ENCODE data around the gene PRDM15. TPM values are rescaled to one million over a fixed set of nuclear protein-coding genes. Genes with fewer than 3 reads are reported as not detected.

The PRDM15 gene
- total and polyA plus RNA-seq, 4 donors: 1.2 to 5.7 (median 2.1) TPM

DNA sequence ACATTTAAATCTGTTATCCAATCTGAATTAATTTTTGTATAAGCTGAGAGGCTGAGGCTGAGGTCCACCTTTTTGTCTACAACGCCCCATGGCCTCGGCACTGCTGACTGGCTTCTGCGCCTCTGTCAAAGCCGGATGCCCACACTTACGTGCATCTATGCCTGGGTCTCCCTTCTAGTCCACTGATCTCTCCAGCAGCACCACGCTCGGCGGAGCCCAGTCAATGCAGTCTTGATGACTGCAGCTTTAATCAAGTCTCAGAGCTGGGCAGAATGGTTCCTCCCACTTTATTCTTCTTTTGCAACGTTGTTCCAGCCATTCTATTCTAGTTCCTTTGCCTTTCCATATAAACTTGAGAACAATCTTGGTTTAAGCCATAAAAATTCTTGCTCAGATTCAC is 9.4 kb downstream of the PRDM15 start:
- no peak for DNase-seq (ENCODE audit: low spot score)
- H3K27ac ChIP-seq (ENCODE audit: low read depth in 1 of 2, low read length in 2 of 2): no peak overlapping the region
- WGBS: 90% methylated on average over 9 of the region's 9 CpGs
- H3K4me3 ChIP-seq (ENCODE audit: low read depth in 1 of 3, low read length in 3 of 3): no peak overlapping the region
- no peak overlapping the region for H3K9ac ChIP-seq (ENCODE audit: low read depth in 1 of 2, low read length in 2 of 2)
- no peaks in the 10 kb centered on the region for H3K4me1 ChIP-seq (ENCODE audit: control insufficient read depth in 4 of 4, insufficient read depth in 4 of 4, low read length in 3 of 4)
- peaks cover 0 to 1% (median 0%) of the 10 kb centered on the region in 4 donors for H3K36me3 ChIP-seq (ENCODE audit: control insufficient read depth in 4 of 4, insufficient read depth in 3 of 4, low read depth in 1 of 4, low read length in 3 of 4)
- H3K27me3 ChIP-seq (ENCODE audit: control insufficient read depth in 4 of 4, insufficient read depth in 4 of 4, low read length in 3 of 4): no peaks in the 10 kb centered on the region
- TF ChIP-seq, protein P1, sequence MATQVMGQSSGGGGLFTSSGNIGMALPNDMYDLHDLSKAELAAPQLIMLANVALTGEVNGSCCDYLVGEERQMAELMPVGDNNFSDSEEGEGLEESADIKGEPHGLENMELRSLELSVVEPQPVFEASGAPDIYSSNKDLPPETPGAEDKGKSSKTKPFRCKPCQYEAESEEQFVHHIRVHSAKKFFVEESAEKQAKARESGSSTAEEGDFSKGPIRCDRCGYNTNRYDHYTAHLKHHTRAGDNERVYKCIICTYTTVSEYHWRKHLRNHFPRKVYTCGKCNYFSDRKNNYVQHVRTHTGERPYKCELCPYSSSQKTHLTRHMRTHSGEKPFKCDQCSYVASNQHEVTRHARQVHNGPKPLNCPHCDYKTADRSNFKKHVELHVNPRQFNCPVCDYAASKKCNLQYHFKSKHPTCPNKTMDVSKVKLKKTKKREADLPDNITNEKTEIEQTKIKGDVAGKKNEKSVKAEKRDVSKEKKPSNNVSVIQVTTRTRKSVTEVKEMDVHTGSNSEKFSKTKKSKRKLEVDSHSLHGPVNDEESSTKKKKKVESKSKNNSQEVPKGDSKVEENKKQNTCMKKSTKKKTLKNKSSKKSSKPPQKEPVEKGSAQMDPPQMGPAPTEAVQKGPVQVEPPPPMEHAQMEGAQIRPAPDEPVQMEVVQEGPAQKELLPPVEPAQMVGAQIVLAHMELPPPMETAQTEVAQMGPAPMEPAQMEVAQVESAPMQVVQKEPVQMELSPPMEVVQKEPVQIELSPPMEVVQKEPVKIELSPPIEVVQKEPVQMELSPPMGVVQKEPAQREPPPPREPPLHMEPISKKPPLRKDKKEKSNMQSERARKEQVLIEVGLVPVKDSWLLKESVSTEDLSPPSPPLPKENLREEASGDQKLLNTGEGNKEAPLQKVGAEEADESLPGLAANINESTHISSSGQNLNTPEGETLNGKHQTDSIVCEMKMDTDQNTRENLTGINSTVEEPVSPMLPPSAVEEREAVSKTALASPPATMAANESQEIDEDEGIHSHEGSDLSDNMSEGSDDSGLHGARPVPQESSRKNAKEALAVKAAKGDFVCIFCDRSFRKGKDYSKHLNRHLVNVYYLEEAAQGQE (IDR thresholded peaks at IDR 0.05): no peak
- TF ChIP-seq JUND (IDR thresholded peaks at IDR 0.05) (no peak), EGR1 (IDR thresholded peaks at IDR 0.05; ENCODE audit: low read depth in 2 of 2) (no peak), GABPA (IDR thresholded peaks at IDR 0.05 in 1 of 2, conservative IDR thresholded peaks at IDR 0.05 in 1 of 2) (no peak), FOXA1 (IDR thresholded peaks at IDR 0.05) (no peak), NR2F2 (IDR thresholded peaks at IDR 0.05) (no peak), TAF1 (conservative IDR thresholded peaks at IDR 0.05) (no peak), RXRA (IDR thresholded peaks at IDR 0.05) (no peak), HNF4A (conservative IDR thresholded peaks at IDR 0.05) (no peak)
- TF ChIP-seq, protein P2, sequence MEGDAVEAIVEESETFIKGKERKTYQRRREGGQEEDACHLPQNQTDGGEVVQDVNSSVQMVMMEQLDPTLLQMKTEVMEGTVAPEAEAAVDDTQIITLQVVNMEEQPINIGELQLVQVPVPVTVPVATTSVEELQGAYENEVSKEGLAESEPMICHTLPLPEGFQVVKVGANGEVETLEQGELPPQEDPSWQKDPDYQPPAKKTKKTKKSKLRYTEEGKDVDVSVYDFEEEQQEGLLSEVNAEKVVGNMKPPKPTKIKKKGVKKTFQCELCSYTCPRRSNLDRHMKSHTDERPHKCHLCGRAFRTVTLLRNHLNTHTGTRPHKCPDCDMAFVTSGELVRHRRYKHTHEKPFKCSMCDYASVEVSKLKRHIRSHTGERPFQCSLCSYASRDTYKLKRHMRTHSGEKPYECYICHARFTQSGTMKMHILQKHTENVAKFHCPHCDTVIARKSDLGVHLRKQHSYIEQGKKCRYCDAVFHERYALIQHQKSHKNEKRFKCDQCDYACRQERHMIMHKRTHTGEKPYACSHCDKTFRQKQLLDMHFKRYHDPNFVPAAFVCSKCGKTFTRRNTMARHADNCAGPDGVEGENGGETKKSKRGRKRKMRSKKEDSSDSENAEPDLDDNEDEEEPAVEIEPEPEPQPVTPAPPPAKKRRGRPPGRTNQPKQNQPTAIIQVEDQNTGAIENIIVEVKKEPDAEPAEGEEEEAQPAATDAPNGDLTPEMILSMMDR (IDR thresholded peaks at IDR 0.05; ENCODE audit: low read depth, low read length, missing input control): no peak
- no peaks in the 10 kb centered on the region for H3K9me3 ChIP-seq (ENCODE audit: control insufficient read depth in 4 of 4, low read length in 3 of 4)

DNA sequence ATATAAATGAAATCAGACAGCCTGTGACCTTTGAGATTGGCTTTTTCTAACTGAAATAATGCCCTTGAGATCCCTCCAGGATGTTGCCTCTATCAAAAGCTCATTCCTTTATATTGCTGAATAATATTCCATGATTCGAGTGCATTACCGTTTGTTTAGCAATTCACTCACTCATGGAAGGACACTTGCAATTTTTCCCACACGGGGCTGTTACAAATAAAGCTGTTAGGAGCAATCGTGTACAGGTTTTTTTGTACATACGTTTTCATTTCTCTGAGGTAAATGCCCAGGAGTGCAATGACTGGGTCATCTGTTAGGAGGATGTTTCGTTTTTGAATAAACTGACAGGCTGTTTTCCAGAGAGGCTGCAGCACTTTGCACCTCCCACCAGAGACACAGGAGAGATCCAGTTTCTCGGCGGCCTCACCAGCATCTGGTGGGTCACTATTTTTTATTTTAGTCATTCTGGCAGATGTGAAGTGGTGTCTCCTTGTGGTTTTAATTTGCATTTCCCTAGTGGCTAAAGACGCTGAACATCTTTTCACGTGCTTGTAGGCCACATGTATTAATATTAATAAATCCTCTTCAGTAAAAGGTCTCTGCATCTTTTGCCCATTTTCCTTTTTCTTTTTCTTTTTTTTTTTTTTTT is 11.0 kb downstream of the PRDM15 start:
- no peak for TF ChIP-seq GABPA (IDR thresholded peaks at IDR 0.05 in 1 of 2, conservative IDR thresholded peaks at IDR 0.05 in 1 of 2)
- no peak for TF ChIP-seq RXRA (IDR thresholded peaks at IDR 0.05)
- no peak for TF ChIP-seq YY1 (IDR thresholded peaks at IDR 0.05)
- TF ChIP-seq SP1 (IDR thresholded peaks at IDR 0.05): no peak
- TF ChIP-seq EGR1 (IDR thresholded peaks at IDR 0.05; ENCODE audit: low read depth in 2 of 2): no peak
- TF ChIP-seq, protein P2 (IDR thresholded peaks at IDR 0.05; ENCODE audit: low read depth, low read length, missing input control): no peak
- no peak for TF ChIP-seq RAD21 (IDR thresholded peaks at IDR 0.05)
- no peak for TF ChIP-seq NR2F2 (IDR thresholded peaks at IDR 0.05)
- no peak for TF ChIP-seq TAF1 (conservative IDR thresholded peaks at IDR 0.05)
- no peak for TF ChIP-seq FOXA1 (IDR thresholded peaks at IDR 0.05)
- Histone ChIP-seq H3K4me1 (ENCODE audit: control insufficient read depth in 4 of 4, insufficient read depth in 4 of 4, low read length in 3 of 4) (peaks cover 0 to 4% (median under 1%) of the 10 kb centered on the region in 4 donors), H3K4me3 (ENCODE audit: low read depth in 1 of 3, low read length in 3 of 3) (no peak overlapping the region), H3K27ac (ENCODE audit: low read depth in 1 of 2, low read length in 2 of 2) (no peak overlapping the region), H3K9ac (ENCODE audit: low read depth in 1 of 2, low read length in 2 of 2) (no peak overlapping the region), H3K9me3 (ENCODE audit: control insufficient read depth in 4 of 4, low read length in 3 of 4) (no peaks in the 10 kb centered on the region), H3K27me3 (ENCODE audit: control insufficient read depth in 4 of 4, insufficient read depth in 4 of 4, low read length in 3 of 4) (no peaks in the 10 kb centered on the region), H3K36me3 (ENCODE audit: control insufficient read depth in 4 of 4, insufficient read depth in 3 of 4, low read depth in 1 of 4, low read length in 3 of 4) (no peaks in the 10 kb centered on the region)
- 85% methylated on average over 10 of the region's 10 CpGs for WGBS
- no peak for DNase-seq (ENCODE audit: low spot score)

All from liver (tissue), 9 donors.